Amygdala (tissue), 56 donors: ENCODE measurements around the gene FBXO39.
A peak's percentile ranks its signal among the peaks of the same experiment; 100 is the strongest.
"Not testable (repeated sequence)": the region's sequence is repeated elsewhere in the genome, so short reads cannot be mapped to it uniquely, and the experiment has no call there.

Source experiments
- DNase-seq, 56 donors: peaks; one replicate each; lab custom pipeline; 2025; lab: John Stamatoyannopoulos, UW

FBXO39 gene

GRCh38 chr17:6787081-6787693 is 11.2 kb downstream of the FBXO39 start:
- no peak for DNase-seq

GRCh38 chr17:6789146-6789545 is 13.1 kb downstream of the FBXO39 start:
- no peak for DNase-seq

GRCh38 chr17:6793748-6794493 is 17.9 kb downstream of the FBXO39 start:
- DNase-seq, result no peak

GRCh38 chr17:6796017-6796886 is 20.2 kb downstream of the FBXO39 start:
- no peak for DNase-seq

GRCh38 chr17:6796887-6797490 is 21.0 kb downstream of the FBXO39 start:
- no peak for DNase-seq

- DNase-seq, result no peak
Observed at GRCh38 chr17:6797718-6798351, 21.8 kb downstream of the FBXO39 start.

GRCh38 chr17:6799738-6800137 is 23.7 kb downstream of the FBXO39 start:
- no peak for DNase-seq

GRCh38 chr17:6800422-6801027 is 24.5 kb downstream of the FBXO39 start:
- no peak for DNase-seq

- DNase-seq, result no peak
Observed at GRCh38 chr17:6811510-6811909, 35.5 kb downstream of the FBXO39 start.

- DNase-seq, result no peak
Observed at GRCh38 chr17:6812295-6812694, 36.3 kb downstream of the FBXO39 start.

- no peak for DNase-seq
Observed at GRCh38 chr17:6815775-6816174, 39.8 kb downstream of the FBXO39 start.

- DNase-seq, result not testable (repeated sequence)
Observed at GRCh38 chr17:6816368-6816767, 40.4 kb downstream of the FBXO39 start.

GRCh38 chr17:6818938-6819337 is 42.9 kb downstream of the FBXO39 start:
- no peak for DNase-seq

GRCh38 chr17:6823011-6823442 is 47.0 kb downstream of the FBXO39 start:
- no peak for DNase-seq

GRCh38 chr17:6830383-6830986 is 54.5 kb downstream of the FBXO39 start:
- no peak for DNase-seq

- peak in 51 of 56 donors; percentile 2 to 79 (median 47) for DNase-seq
Observed at GRCh38 chr17:6831661-6832263, 55.7 kb downstream of the FBXO39 start, which contains the start of gene TEKT1. TSS of gene TEKT1 (minus strand) at chr17:6831729. CDS start at chr17:6830376, 1,353 bp downstream.
